GM21717 (cell line): Measurements from ENCODE around the gene PYROXD2.

ENCODE experiments used
- ATAC-seq: cut with Tn5 transposase; IDR thresholded peaks from one replicate; pipeline ENCODE4 v1.9.1; 2021; ENCODE audit warnings: mild to moderate bottlenecking, moderate library complexity; ENCODE audit not compliant: unreplicated experiment

The PYROXD2 gene

DNA sequence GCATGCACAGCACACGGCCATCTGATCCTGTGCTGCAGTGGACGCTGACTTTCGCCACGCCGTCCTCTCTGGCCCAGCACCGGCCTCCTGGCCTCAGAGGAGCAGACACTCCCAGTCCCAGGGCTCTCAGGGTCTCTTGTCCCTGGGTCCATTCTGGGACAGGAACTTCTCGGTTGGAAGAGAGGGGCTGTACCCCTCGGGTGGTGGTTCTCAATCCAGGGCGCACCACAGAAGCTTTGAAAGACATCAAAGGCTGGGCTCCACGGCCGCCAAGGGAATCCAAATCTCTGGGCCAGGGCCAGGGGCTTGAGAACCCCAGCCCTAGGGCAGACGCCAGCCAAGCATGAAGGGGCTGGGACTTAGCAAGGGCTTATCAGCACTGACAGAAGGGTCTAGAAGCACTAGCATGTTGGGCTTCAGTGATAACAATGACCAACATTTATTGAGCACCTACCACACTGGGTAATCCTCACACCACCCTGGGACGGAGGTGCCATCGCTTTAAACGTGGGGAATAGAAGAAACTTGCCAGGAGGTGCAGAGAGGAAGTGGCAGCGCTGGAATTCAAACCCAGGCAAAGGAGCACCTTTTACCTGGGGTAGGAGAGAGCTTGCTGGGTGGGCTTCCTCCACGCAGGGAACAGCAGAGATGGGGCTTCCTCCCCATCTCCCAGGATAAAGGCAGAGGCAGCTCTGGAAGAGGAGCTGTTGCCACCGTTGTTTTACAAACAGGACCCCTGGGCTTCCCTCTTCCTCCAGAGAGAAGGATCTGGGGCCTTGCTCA, 1.8 kb upstream of the PYROXD2 start:
- ATAC-seq, result no peak

DNA sequence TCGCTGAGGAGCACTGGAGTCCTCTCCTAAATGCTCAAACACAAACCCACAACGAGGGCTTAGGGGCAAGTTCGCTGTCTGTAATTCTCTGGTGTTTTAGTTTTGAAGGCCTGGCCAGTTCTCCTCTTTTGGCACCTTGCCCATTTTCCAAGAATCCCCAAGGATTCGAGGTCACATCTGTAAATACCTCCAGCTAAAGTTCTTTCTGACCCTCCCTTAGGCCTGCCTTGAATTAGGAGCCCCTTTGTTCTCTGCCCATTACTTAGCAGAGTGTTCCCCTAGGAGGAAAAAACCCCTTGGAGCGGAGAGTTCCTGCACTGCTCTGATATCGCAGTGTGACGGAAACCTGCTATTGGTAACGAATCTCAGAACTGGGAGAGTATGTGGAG, 743 bp upstream of the PYROXD2 start:
- ATAC-seq, result no peak

DNA sequence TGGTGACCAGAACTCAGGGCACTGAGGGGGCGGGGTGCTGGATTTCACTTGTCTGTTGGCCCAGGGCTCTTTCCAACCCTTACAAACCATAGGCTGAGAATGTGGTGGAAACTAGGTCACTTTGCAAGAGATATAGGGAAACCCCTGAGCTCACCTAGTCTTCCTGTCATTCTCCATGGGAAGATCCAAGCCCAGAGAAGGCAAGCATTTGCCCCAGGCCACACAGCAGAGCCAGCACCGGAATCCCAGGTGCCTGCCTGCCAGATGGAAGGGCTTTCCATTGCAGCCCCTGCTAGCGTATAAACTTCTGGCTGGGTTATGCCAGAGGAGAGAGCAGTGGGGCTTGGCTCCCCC, 427 bp downstream of the PYROXD2 start:
- ATAC-seq, result no peak

DNA sequence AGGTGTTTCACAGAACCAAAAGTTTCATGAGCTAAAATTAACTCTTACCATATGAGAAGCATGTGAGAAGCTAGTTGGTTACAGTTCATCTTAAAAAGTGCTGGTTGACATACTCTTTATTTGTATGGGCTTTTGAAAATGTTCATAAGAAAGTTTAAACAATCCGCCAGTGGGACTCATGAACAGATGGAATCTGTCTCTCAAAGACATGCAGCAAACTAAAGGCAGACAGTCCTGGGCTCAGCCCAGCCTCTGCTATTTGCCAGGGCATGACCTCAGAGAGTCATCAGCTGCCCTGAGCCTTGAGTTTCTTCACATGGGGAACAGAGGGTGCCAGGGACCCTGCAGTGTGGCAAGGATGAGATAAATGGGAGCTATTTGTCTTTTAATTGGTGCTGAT, 3.2 kb downstream of the PYROXD2 start:
- no peak for ATAC-seq

DNA sequence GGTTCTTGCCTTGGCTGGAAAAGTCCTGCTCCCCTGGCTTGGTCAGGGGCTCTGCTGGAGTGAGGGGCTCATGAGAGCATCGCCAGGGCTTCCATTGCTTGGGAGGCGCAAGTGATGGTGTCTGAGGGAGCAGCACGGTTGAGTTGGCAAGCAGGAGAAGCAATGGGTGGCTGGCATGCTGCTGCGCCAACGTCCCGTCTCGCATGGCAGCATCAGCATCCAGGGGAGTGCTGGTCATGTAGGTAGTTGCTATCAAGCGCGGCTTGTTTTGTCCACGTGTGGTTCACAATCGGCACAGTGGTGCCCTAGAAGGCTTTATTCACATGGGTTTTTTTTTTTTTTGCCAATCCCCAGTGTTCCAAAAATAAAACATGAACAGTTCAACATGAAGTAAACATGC, 3.8 kb downstream of the PYROXD2 start:
- ATAC-seq, result no peak

DNA sequence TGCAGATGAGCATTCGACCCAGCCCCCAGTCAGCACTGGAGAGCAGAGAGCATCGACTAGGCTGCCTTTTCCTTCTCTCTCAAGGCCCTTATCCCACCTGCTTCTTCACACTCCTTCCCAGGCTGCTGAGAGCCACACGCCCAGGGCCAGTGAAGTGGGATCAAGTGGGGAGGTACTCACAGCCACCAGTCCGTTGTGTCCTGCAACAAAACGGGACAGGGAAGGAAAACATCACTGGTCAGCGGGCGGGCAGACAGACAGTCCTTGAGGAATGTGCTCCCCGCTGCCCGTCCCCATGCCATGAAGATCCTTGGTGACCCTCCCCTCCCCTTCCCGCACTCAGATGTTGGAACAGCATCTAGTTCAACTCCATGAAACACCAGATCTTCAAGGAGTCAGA, 4.2 kb downstream of the PYROXD2 start:
- no peak for ATAC-seq

DNA sequence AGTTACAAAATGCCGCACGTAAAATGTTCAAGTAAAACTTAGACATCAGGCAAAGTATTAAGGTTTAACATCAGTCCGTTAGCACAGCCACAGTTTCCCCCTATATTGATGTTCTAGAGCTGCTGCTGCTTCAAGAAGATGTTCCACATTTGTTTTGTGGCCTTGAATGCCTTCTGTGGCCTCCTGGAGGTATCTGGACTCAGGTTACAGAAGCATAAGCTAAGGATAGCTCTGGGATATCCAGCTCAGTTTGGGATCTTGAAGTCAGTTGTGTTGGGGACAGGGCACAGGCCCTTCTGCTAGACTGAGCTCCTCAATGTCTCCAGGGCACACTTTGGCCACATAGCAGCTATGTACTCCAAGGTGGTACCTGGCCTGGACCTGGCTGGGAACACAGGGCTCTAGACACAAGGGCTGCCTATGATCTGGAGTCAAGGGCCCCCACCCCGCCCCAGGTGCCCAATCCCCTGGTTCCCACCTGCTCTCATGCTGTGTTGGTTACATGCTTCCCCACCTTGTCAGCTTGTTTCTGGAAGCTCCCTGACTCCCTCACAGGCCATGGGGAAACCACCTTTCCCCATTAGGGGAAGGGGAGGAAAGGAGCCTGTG, 4.7 kb downstream of the PYROXD2 start:
- ATAC-seq, result no peak

DNA sequence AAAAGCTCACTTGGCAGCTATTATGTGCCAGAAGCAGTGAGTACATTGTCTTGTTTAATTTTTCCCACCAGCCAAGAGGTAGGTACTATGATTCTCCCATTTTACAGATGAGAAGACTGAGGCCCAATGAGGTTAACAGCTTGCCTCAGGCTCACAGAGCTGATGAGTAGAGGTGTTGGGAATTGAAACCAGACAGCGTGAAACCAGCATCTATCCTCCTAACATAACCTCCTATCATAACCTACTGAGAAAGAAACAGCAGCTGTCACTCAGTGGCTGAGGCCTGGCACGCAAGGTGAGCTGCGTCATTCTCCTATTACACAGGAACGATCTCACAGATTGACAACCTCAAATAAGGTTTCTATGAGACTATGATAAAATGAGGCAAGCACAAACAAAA, 6.2 kb downstream of the PYROXD2 start:
- ATAC-seq, result no peak

DNA sequence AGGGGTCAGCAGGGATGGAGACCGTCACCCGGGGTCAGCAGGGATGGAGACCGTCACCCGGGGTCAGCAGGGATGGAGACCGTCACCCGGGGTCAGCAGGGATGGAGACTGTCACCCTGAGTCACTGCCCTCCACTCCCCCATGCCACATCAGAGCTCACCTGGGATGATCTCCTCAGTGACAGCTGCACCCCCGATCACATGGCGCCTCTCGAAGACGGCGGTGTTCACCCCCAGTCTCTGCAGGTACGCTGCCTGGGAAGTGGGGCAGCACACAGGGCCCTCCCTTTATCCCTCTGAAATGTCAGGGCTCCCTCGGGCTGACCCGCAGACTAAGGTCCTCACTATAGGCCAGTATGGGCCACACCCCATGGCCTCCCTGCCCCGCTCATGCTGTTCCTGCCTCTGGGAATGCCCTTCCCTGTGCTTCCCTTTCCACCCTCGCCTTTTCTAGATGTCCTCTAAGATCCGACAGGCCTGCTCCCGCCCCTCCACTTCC, 7.2 kb downstream of the PYROXD2 start:
- no peak for ATAC-seq

DNA sequence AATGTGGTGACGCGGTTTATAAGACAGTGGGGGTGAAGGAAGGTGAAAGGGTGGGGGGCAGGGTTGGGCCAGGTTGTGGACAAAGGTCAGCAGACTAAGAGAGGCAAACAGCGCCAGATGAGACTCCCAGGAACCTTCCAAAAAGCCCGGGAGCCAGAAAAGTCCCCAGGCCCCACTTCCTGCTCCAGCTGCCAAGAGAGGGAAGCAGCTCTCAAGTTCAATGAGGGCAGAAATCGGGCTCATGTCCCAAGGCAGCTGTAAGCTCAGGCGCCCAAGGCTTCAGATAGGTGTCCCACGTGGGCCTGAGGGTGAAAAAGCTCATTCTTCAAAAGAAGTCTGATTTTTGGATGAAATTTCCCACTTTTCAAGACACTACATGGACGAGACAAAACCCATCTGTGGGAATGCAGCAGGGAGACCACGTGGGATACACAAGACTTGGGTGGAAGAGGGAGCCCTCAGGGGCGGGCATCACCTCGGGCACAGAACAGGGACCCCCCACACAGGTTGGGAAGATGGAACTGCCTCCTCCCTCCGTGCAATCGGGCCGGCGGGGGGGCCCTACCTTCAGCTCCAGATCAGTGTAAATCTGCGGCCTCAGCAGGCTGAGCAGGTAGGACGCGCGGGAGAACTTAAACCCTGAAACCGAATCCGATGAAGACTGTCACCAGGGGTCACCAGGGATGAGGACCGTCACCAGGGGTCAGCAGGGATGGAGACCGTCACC, 7.8 kb downstream of the PYROXD2 start:
- no peak for ATAC-seq

DNA sequence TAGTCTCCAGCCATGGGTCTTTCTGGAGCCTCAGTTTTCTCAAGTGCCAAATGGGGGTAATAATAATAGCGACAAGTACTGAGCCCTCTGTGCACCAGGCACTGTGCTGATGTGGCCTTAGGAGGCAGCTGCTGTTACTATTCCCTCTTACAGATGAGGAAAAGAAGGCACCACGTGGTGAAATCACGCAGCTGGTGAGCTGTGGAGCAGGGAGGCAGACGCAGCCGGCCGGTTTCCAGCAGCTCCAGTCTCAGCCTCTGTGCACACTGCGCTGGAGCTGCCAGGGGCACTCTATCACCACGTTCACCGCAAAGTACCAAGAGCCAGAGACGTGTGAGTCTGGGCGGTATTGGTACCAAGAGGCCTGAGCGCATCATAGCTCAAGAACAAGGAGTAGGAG, 9.6 kb downstream of the PYROXD2 start:
- ATAC-seq, result no peak

DNA sequence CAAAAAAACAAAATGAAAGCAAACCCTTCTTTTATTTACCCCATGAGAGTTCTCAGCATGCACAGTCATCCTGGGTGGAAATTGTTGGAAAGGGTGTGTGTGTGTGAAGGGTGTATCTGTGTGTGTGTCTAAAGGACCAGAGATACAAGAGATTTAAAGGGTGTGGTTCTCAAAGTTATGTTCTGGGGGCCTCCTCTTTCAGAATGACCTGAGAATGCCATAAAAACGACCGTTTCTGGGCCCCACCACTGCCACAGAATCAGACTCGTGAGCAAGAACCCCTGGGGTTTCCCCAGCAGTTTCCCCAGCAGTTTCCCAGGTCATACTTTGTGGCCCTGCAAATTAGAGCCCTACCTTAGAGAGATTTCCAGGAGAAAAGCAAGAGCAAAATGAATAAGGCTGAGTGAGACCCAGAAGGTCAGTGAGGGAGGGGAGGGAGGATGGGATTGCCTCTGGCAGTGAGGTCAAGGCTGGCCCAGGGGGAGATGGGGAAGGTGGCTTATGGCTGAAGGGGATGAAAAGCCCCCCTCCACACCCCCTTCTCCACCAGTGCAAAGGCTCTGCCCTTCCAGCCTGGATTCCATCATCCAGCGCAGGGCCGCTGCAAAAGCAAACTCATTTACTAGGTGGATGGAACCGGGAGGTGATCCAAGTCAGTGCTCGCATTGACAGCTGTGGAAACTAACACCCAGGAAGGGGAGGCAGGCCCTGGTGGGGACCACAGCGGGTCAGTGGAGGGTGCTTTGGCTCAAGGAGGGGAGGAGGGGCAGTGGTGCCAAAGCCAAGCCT, 10.2 kb downstream of the PYROXD2 start:
- peak; percentile 63 for ATAC-seq

DNA sequence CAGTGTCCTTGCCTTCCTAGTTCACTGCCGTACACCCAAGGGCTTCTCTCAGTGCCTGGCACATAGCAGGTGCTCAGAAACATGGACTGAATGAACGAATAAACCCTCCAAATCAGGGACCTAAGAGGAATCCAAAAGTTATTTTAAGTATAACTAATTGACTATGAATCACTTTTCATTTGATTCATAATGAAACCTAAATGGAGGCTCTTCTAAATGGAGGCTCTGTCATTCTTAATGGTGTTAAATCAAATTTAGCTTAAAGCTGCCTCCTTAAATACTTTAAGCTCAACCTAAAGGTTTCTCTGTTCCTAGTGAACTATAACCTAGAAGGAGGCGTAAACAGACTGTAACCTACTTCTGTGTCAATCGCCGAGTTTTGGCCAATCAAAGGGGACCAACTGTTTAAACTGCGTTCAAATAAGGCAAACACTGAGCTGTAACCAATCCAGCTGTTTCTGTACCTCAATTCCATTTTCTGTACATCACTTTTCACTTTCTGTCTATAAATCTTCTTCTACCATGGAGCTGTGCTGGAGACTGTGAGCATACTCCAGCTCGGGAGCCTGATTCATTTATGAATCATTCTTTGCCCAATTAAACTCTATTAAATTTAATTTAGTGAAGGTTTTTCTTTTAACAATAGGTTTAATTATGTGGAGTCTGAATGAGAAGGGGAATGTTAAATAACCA, 11.0 kb downstream of the PYROXD2 start:
- no peak for ATAC-seq

DNA sequence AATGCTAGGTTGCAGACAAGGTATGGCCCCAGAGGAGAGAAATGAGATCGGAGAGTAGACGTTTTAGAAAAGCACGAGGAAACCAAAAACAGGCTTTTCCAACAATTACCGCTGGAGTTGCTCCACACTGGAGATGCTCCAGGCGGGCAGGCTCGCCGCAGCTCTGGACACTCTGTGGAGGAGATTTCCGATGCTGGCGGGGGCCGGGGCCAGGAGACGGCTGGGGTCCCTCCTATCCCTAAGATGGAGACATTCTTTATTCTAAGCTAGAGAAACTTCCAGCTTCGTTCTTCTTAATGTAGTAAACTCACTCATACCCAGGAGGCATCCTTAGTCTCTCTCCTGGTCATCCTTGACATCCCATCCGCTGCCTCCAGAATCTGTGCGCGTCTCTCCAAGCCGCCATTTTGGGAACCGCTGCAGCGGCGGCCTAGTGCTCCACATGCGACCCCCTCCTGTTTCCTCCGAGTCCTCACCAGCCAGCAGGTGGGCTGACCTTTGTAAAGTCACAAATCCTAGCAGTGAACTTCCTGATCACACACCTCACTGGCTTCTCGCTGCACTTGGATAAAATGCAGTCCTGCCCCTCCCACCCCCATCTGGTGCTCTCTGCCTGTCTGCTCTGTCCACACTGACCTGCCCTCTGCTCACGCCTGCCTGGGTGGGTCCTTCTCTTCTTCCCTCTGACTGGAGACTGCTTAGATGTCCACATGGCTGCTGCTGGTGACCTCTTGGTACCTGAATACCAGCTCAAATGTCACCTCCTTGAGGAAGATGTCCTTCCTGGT, 11.9 kb downstream of the PYROXD2 start:
- ATAC-seq, result no peak

DNA sequence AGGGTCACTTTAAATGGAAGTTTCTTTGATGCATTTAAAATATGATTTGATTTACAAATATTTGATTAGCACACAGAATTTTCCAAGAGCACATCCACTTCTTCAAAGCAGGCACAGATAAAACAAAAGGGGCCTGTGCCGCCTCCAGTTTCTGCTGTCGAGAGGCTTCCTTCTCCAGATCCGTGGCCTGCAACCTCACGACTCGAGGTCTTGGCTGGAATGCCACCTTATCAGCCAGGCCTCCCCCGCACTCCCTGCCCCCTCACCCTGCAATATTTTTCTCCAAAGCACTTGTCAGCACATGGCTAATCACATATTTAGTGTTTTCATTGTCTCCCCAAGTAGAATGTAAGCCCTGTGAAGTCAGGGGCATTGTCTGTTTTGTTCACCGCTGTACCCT, 12.5 kb downstream of the PYROXD2 start:
- no peak for ATAC-seq

DNA sequence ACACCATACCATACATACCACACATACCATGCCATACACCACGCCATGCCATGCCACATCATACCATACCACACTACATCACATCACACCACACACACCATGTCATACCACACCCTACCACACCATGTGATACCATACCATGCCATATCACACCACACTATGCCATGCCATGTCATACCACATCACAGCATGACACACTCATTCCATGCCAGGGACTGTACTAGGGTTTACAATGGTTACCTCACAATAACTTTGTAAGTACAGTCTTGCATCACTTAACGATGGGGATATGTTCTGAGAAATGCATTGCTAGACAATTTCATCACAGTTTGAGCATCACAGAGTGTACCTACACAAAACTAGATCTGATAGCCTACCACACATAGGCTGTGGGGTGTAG, 14.5 kb downstream of the PYROXD2 start:
- ATAC-seq, result no peak

DNA sequence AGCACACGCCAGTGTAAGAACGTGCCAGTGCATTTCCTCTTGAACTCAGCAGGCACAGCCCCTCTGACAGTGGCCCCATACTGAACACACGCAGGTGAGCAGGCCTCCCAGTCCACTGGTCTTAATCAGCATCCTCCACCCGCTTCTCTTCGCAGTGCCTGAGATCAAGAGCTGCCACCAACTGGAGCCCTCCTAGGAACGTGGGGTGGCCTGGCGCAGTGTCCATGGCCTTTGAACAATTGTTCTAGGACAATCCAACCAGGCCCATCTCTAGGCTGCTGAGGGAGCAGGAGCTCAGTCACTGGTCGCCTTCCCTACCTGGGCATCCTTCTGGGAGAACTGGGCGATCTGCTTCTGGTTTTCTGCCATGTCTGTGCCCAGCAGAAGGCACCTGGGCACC, 15.2 kb downstream of the PYROXD2 start:
- no peak for ATAC-seq

DNA sequence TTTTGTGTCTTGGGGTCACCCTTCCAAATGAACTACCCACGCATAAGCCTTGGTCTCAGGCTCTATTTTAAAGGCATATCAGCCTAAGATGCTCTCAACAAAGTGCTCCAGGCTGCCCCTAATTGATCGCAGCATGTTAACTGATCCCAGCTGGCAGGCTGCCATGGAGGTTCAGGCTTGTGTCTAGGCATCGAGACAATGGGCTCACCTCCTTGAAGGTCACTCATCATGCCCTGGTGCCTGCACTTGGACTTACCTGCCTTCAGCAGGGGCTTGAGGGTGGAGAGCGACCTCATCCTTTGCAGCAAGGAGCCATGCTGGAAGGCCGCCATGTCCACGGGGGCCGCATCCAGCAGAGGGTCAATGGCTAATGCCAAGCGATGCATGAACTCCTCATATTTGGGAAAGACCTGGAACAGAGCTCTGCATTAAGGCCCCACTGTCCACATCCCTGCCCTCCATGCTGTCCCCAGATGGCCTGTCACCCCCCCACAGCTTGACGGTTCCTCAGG, 17.8 kb downstream of the PYROXD2 start:
- no peak for ATAC-seq
